H9 (cell line): Measurements from ENCODE around the gene RNLS. TPM values are rescaled to one million over a fixed set of nuclear protein-coding genes. Genes with fewer than 3 reads are reported as not detected.

Source experiments
- DNase-seq: peaks from one replicate; pipeline ENCODE4 v3.0.0-alpha.2; 2017
- H2AFZ ChIP-seq: one replicate; pipeline ENCODE4 v1.6.1; 2013; ENCODE audit warnings: mild to moderate bottlenecking, low read length, control low read depth, moderate library complexity
- H2AK5ac ChIP-seq: 2 replicates; pipeline ENCODE4 v1.6.1; 2013; ENCODE audit warnings: low read length, control low read depth, mixed read lengths; ENCODE audit not compliant: insufficient read length
- H2BK120ac ChIP-seq: one replicate; pipeline ENCODE4 v1.6.1; 2013; ENCODE audit warnings: low read depth, mild to moderate bottlenecking, low read length, control low read depth, inconsistent platforms; ENCODE audit not compliant: poor library complexity, severe bottlenecking
- H2BK12ac ChIP-seq: 2 replicates; pipeline ENCODE4 v1.6.1; 2013; ENCODE audit warnings: low read length, control low read depth, mixed read lengths, low read depth; ENCODE audit not compliant: insufficient read length
- H2BK15ac ChIP-seq: 2 replicates; pipeline ENCODE4 v1.6.1; 2013; ENCODE audit warnings: low read depth, low read length, control low read depth
- H2BK20ac ChIP-seq: one replicate; pipeline ENCODE4 v1.6.1; 2013; ENCODE audit warnings: low read depth, mild to moderate bottlenecking, low read length, control low read depth, inconsistent platforms; ENCODE audit not compliant: poor library complexity, severe bottlenecking
- H2BK5ac ChIP-seq: 2 replicates; pipeline ENCODE4 v1.6.1; 2013; ENCODE audit warnings: low read length, control low read depth, mixed read lengths; ENCODE audit not compliant: insufficient read length
- H3K14ac ChIP-seq: 2 replicates; pipeline ENCODE4 v1.6.1; 2013; ENCODE audit warnings: low read length, control low read depth; ENCODE audit not compliant: insufficient read depth
- H3K18ac ChIP-seq: 2 replicates; pipeline ENCODE4 v1.6.1; 2013; ENCODE audit warnings: low read depth, mild to moderate bottlenecking, mixed read lengths, low read length, control low read depth; ENCODE audit not compliant: insufficient read length
- H3K23ac ChIP-seq: 2 replicates; pipeline ENCODE4 v1.6.1; 2013; ENCODE audit warnings: low read length, control low read depth, mixed read lengths, low read depth; ENCODE audit not compliant: insufficient read length
- H3K23me2 ChIP-seq: 2 replicates; pipeline ENCODE4 v1.6.1; 2013; ENCODE audit warnings: low read depth, mild to moderate bottlenecking, mixed read lengths, low read length, control low read depth; ENCODE audit not compliant: insufficient read length, poor library complexity, severe bottlenecking
- H3K27ac ChIP-seq: 2 replicates; pipeline ENCODE4 v1.5.1; 2013; ENCODE audit warnings: low read length, control low read depth, mixed read lengths, low read depth; ENCODE audit not compliant: insufficient read length
- H3K27me3 ChIP-seq: 2 replicates; pipeline ENCODE4 v1.6.1; 2013; ENCODE audit warnings: low read length, control low read depth, inconsistent platforms; ENCODE audit not compliant: insufficient read depth
- H3K4ac ChIP-seq: 2 replicates; pipeline ENCODE4 v1.6.1; 2013; ENCODE audit warnings: low read depth, mild to moderate bottlenecking, control low read depth, inconsistent platforms, low read length, moderate library complexity
- H3K4me1 ChIP-seq: 2 replicates; pipeline ENCODE4 v1.6.1; 2013; ENCODE audit warnings: low read length, control low read depth, inconsistent platforms; ENCODE audit not compliant: insufficient read depth
- H3K4me2 ChIP-seq: 2 replicates; pipeline ENCODE4 v1.6.1; 2013; ENCODE audit warnings: low read length, control low read depth, mixed read lengths; ENCODE audit not compliant: insufficient read length, insufficient read depth
- H3K56ac ChIP-seq: 2 replicates; pipeline ENCODE4 v1.6.1; 2013; ENCODE audit warnings: low read depth, mild to moderate bottlenecking, mixed read lengths, low read length, control low read depth; ENCODE audit not compliant: insufficient read length
- H3K79me1 ChIP-seq: 2 replicates; pipeline ENCODE4 v1.6.1; 2013; ENCODE audit warnings: low read depth, mild to moderate bottlenecking, moderate library complexity, low read length, control low read depth, inconsistent platforms; ENCODE audit not compliant: insufficient read depth, poor library complexity, severe bottlenecking
- H3K79me2 ChIP-seq: 2 replicates; pipeline ENCODE4 v1.6.1; 2013; ENCODE audit warnings: low read length, control low read depth, inconsistent platforms; ENCODE audit not compliant: insufficient read depth
- H3K9ac ChIP-seq: 2 replicates; pipeline ENCODE4 v1.6.1; 2013; ENCODE audit warnings: low read length, control low read depth, mixed read lengths; ENCODE audit not compliant: insufficient read length; ENCODE audit errors: extremely low read depth
- H3K9me3 ChIP-seq: one replicate; pipeline ENCODE4 v1.6.1; 2013; ENCODE audit warnings: low read depth, low read length, inconsistent platforms; ENCODE audit not compliant: control insufficient read depth
- H3T11ph ChIP-seq: one replicate; pipeline ENCODE4 v1.6.1; 2013; ENCODE audit warnings: mild to moderate bottlenecking, low read length, control low read depth, inconsistent platforms
- H4K20me1 ChIP-seq: one replicate; pipeline ENCODE4 v1.6.1; 2013; ENCODE audit not compliant: control insufficient read depth, insufficient read length, insufficient read depth
- H4K5ac ChIP-seq: 2 replicates; pipeline ENCODE4 v1.6.1; 2013; ENCODE audit warnings: low read depth, mild to moderate bottlenecking, mixed read lengths, low read length, control low read depth; ENCODE audit not compliant: insufficient read length
- H4K8ac ChIP-seq: replicated peaks from 2 replicates; pipeline ENCODE4 v1.6.1; 2013; ENCODE audit warnings: low read length, control low read depth, mixed read lengths, low read depth; ENCODE audit not compliant: insufficient read length
- H4K91ac ChIP-seq: 2 replicates; pipeline ENCODE4 v1.6.1; 2013; ENCODE audit warnings: low read depth, mild to moderate bottlenecking, moderate library complexity, mixed read lengths, low read length, control low read depth; ENCODE audit not compliant: insufficient read length
- H3K27ac Mint-ChIP-seq, 3 experiments: 2 replicates in 2 of 3; 3 replicates in 1 of 3; pipeline ENCODE4 v1.8.0; 2020 to 2021; ENCODE audit warnings: mixed read lengths in 3 of 3, mild to moderate bottlenecking in 1 of 3, moderate library complexity in 1 of 3
- H3K27me3 Mint-ChIP-seq: 2 replicates; pipeline ENCODE4 v1.8.0; 2021; ENCODE audit warnings: low read depth, mild to moderate bottlenecking, moderate library complexity, mixed read lengths
- H3K36me3 Mint-ChIP-seq, 3 experiments: 2 replicates in 2 of 3; 3 replicates in 1 of 3; pipeline ENCODE4 v1.8.0; 2020 to 2021; ENCODE audit warnings: low read depth in 3 of 3, mixed read lengths in 3 of 3; ENCODE audit not compliant: insufficient read depth in 1 of 3
- H3K4me1 Mint-ChIP-seq, 2 experiments: 2 replicates each; pipeline ENCODE4 v1.8.0; 2020; ENCODE audit warnings: mixed read lengths in 2 of 2
- H3K4me3 Mint-ChIP-seq, 2 experiments: 2 replicates in 1 of 2; 3 replicates in 1 of 2; pipeline ENCODE4 v1.8.0; 2020 to 2021; ENCODE audit warnings: mild to moderate bottlenecking in 2 of 2, mixed read lengths in 2 of 2, moderate library complexity in 1 of 2
- H3K9me3 Mint-ChIP-seq, 2 experiments: 2 replicates in 1 of 2; 3 replicates in 1 of 2; pipeline ENCODE4 v1.8.0; 2020; ENCODE audit warnings: mild to moderate bottlenecking in 2 of 2, mixed read lengths in 2 of 2, moderate library complexity in 1 of 2
- WGBS: extraction: QIAGEN DNeasy Blood & Tissue Kit; methylation state at CpG from one replicate; pipeline ENCODE4 v1.1.7; 2013; ENCODE audit warnings: missing lambda C conversion rate, low lambda C conversion rate, mixed read lengths; ENCODE audit not compliant: insufficient read length; ENCODE audit errors: extremely low coverage; 5-methylcytosine and 5-hydroxymethylcytosine counted together
- total RNA-seq: library from RNA; stranded (reverse); gene quantifications from 2 replicates; pipeline ENCODE4 v1.2.1, GENCODE V29; 2021
- TF ChIP-seq, protein P1 (sequence below): fragments of 200-600 bp; sonication (generic); conservative IDR thresholded peaks from 3 replicates; pipeline ENCODE4 v1.8.0; 2021; ENCODE audit warnings: antibody characterized with exemption, mild to moderate bottlenecking

RNLS gene
- total RNA-seq, 1 experiment from 2014 or later = 7.5 TPM

DNA sequence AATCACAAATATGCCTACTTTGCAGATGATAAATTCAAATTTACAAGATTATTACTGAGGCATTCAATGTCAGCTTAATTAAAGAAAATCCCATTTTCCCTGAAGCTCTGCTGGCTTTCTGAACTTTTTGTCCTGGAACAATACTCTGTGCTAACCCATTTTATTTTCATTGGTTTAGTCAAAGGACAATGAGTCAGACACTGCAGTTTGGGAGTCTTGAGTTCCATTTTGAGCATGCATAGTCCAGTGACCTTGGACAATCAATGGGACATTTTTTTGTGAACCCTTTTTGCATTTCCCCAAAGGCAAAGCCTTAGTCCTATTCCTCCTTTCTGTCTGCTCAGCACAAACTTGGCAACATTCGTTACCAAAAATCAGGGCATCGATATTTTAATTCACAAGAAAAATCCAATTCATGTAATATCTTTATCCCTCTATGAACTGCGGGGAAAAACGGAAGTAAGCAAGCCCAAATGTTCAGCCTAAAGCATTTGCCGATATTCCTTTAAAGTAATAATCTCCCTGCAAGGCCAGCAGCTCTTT lies 339.8 kb downstream of the RNLS start:
- H3K36me3 Mint-ChIP-seq = no peaks in the 10 kb centered on the region
- Histone ChIP-seq H3K27ac (no peak overlapping the region), H3K27me3 (no peaks in the 10 kb centered on the region), H3T11ph (no peak overlapping the region), H2BK5ac (no peak overlapping the region), H3K79me1 (no peaks in the 10 kb centered on the region), H2BK120ac (no peak overlapping the region), H3K9ac (no peak overlapping the region), H4K5ac (no peak overlapping the region), H3K23me2 (no peaks in the 10 kb centered on the region), H3K14ac (no peak overlapping the region), H3K23ac (no peak overlapping the region), H3K79me2 (no peaks in the 10 kb centered on the region), H4K8ac (no peak overlapping the region), H3K4ac (no peak overlapping the region), H3K56ac (no peak overlapping the region), H2AK5ac (no peak overlapping the region), H3K4me1 (no peaks in the 10 kb centered on the region), H2BK12ac (no peak overlapping the region), H4K20me1 (no peaks in the 10 kb centered on the region), H3K4me2 (no peak overlapping the region), H2BK15ac (no peak overlapping the region), H3K9me3 (no peaks in the 10 kb centered on the region), H4K91ac (no peak overlapping the region), H2AFZ (no peak overlapping the region), H2BK20ac (no peak overlapping the region), H3K18ac (no peak overlapping the region)
- no peaks in the 10 kb centered on the region; a peak in 1 of 4 replicates for H3K4me1 Mint-ChIP-seq
- no peaks in the 10 kb centered on the region; the same call in 1 of the 2 replicates for H3K27me3 Mint-ChIP-seq
- H3K4me3 Mint-ChIP-seq = no peak overlapping the region
- H3K9me3 Mint-ChIP-seq = no peaks in the 10 kb centered on the region
- no peak for DNase-seq
- WGBS = no CpG with 5 or more reads among the region's 5 CpGs
- TF ChIP-seq, protein P1, sequence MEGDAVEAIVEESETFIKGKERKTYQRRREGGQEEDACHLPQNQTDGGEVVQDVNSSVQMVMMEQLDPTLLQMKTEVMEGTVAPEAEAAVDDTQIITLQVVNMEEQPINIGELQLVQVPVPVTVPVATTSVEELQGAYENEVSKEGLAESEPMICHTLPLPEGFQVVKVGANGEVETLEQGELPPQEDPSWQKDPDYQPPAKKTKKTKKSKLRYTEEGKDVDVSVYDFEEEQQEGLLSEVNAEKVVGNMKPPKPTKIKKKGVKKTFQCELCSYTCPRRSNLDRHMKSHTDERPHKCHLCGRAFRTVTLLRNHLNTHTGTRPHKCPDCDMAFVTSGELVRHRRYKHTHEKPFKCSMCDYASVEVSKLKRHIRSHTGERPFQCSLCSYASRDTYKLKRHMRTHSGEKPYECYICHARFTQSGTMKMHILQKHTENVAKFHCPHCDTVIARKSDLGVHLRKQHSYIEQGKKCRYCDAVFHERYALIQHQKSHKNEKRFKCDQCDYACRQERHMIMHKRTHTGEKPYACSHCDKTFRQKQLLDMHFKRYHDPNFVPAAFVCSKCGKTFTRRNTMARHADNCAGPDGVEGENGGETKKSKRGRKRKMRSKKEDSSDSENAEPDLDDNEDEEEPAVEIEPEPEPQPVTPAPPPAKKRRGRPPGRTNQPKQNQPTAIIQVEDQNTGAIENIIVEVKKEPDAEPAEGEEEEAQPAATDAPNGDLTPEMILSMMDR = no peak
- no peak overlapping the region for H3K27ac Mint-ChIP-seq
